CD4-positive, CD25-positive, alpha-beta regulatory T cell (primary cell): ENCODE data around the gene TOGARAM2. TPM values are rescaled to one million over a fixed set of nuclear protein-coding genes. Genes with fewer than 3 reads are reported as not detected.
A peak's percentile ranks its signal among the peaks of the same experiment; 100 is the strongest.

Experiments used
- ATAC-seq, 2 donors: fragments of 150-1000 bp; cut with Tn5 transposase; one replicate each; pipeline ENCODE4 v1.10.0; 2021; ENCODE audit warnings: low read depth in 2 of 2, moderate number of reproducible peaks in 2 of 2, moderate library complexity in 1 of 2
- DNase-seq, 3 donors: peaks; one replicate each; pipeline versions ENCODE4 v3.0.0 to v3.0.0-alpha.2; 2012 to 2022; ENCODE audit warnings: mixed read lengths in 1 of 3
- H3K27ac ChIP-seq: one replicate; pipeline ENCODE4 v1.7.0; 2013; ENCODE audit warnings: mild to moderate bottlenecking, low read length; ENCODE audit not compliant: insufficient read depth, poor library complexity, severe bottlenecking
- H3K27me3 ChIP-seq: one replicate; pipeline ENCODE4 v1.7.0; 2013; ENCODE audit warnings: low read length; ENCODE audit not compliant: control insufficient read depth, insufficient read depth
- H3K36me3 ChIP-seq: one replicate; pipeline ENCODE4 v1.7.0; 2013; ENCODE audit warnings: mild to moderate bottlenecking, low read length, moderate library complexity; ENCODE audit not compliant: control insufficient read depth, insufficient read depth
- H3K4me1 ChIP-seq: 2 replicates; pipeline ENCODE4 v1.7.0; 2013; ENCODE audit warnings: mild to moderate bottlenecking, low read length; ENCODE audit not compliant: insufficient read depth, control insufficient read depth, poor library complexity, severe bottlenecking
- H3K4me3 ChIP-seq: one replicate; pipeline ENCODE4 v1.7.0; 2013; ENCODE audit warnings: low read depth, mild to moderate bottlenecking, low read length, moderate library complexity
- H3K9me3 ChIP-seq, 2 experiments: 1 replicate in 1 of 2; 2 replicates in 1 of 2; pipeline ENCODE4 v1.7.0; 2013; ENCODE audit warnings: low read length in 2 of 2, mild to moderate bottlenecking in 1 of 2, moderate library complexity in 1 of 2; ENCODE audit not compliant: control insufficient read depth in 2 of 2
- H3K27ac Mint-ChIP-seq, 3 donors: one replicate each; pipeline ENCODE4 v1.8.0; 2020 to 2022; ENCODE audit warnings: mild to moderate bottlenecking in 3 of 3, mixed read lengths in 3 of 3, moderate library complexity in 2 of 3
- H3K27me3 Mint-ChIP-seq: one replicate; pipeline ENCODE4 v1.8.0; 2022; ENCODE audit warnings: mild to moderate bottlenecking, mixed read lengths
- H3K36me3 Mint-ChIP-seq: one replicate; pipeline ENCODE4 v1.8.0; 2020; ENCODE audit warnings: mixed read lengths
- H3K4me1 Mint-ChIP-seq, 4 donors: one replicate each; pipeline ENCODE4 v1.8.0; 2020 to 2022; ENCODE audit warnings: mixed read lengths in 4 of 4, mild to moderate bottlenecking in 1 of 4
- H3K4me3 Mint-ChIP-seq, 4 donors: one replicate each; pipeline ENCODE4 v1.8.0; 2020 to 2022; ENCODE audit warnings: mild to moderate bottlenecking in 4 of 4, mixed read lengths in 4 of 4, moderate library complexity in 3 of 4
- H3K9me3 Mint-ChIP-seq, 7 donors: one replicate each; pipeline ENCODE4 v1.8.0; 2020 to 2022; ENCODE audit warnings: mixed read lengths in 7 of 7, mild to moderate bottlenecking in 3 of 7, moderate library complexity in 2 of 7
- polyA plus RNA-seq, 4 donors: library from polyadenylated mRNA; unstranded; fragments of 300-500 nt; fragmentation: Illumina TruSeq; gene quantifications; one replicate each; pipeline ENCODE4 v1.2.3, GENCODE V29; 2021
- total RNA-seq: library from RNA; stranded (reverse); gene quantifications from one replicate; pipeline ENCODE4 v1.2.3, GENCODE V29; 2022

TOGARAM2 gene
- total and polyA plus RNA-seq, 5 donors from 2014 or later, result 1.5 to 9.3 (median 2.1) TPM; not detected in 1

DNA sequence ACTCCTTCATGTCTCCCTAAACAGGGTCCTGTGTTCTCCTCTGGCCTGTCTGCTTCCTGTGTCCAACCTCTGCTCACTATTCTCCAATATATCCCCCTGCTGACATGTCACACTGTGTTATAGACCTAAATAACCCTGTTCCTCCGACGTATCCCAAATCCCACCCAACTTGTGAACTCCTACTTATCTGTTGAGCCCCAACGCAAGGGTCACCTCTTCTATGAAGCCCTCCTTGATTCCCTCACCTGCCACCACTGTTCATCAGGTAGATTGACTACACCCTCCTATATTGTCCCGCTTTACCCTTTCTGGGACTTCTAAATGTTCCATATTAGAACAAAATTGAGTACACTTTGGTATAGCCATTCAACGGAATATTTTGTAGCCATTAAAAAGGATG is 51.1 kb downstream of the TOGARAM2 start:
- H3K27me3 ChIP-seq, result no peaks in the 10 kb centered on the region

GRCh38 chr2:29033172-29033571 is 52.1 kb downstream of the TOGARAM2 start:
- H3K27me3 Mint-ChIP-seq, result no peaks in the 10 kb centered on the region

More for the DNA sequence above, 51.1 kb downstream of the TOGARAM2 start:
- Histone ChIP-seq H3K9me3 (no peaks in the 10 kb centered on the region), H3K4me3 (no peak overlapping the region), H3K27ac (no peak overlapping the region), H3K4me1 (no peaks in the 10 kb centered on the region), H3K36me3 (no peaks in the 10 kb centered on the region)
- H3K27ac Mint-ChIP-seq, result no peak overlapping the region
- H3K27me3 Mint-ChIP-seq, result no peaks in the 10 kb centered on the region
- no peak for DNase-seq
- H3K9me3 Mint-ChIP-seq, result no peaks in the 10 kb centered on the region
- H3K4me1 Mint-ChIP-seq, result peaks cover 0 to 18% (median 5%) of the 10 kb centered on the region in 4 donors
- H3K36me3 Mint-ChIP-seq, result peaks cover 14% of the 10 kb centered on the region
- ATAC-seq, result no peak
- no peak overlapping the region for H3K4me3 Mint-ChIP-seq

DNA sequence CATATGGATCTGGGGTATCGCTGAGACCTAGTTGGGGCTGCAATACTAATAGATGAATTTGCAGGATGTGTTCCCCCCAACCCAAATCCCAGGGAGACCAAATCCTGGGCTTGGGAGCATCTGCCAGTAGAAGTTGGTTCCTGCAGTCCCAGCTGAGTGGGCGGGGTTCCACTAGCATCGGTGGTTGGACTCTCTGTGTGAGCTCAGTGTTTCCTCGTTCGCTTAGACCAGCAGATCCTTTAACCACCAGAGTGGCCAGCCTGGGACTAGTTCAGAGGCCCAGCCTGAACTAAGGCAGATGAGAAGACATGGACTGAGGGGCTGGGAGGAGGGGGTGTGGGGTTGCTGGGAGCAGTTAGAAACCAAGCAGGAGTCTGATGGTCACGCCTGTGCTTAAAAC is 52.6 kb downstream of the TOGARAM2 start:
- Mint-ChIP-seq H3K36me3 (peaks cover 14% of the 10 kb centered on the region), H3K4me3 (no peak overlapping the region), H3K4me1 (peaks cover 0 to 18% (median 5%) of the 10 kb centered on the region in 4 donors), H3K27ac (peak overlapping the region in 1 of 3 donors; percentile 55), H3K27me3 (no peaks in the 10 kb centered on the region), H3K9me3 (no peaks in the 10 kb centered on the region)
- ATAC-seq, result no peak
- DNase-seq, result no peak
- no peaks in the 10 kb centered on the region for H3K4me1 ChIP-seq
- no peaks in the 10 kb centered on the region for H3K36me3 ChIP-seq
- H3K27me3 ChIP-seq, result no peaks in the 10 kb centered on the region
- H3K9me3 ChIP-seq, result no peaks in the 10 kb centered on the region
- H3K4me3 ChIP-seq, result no peak overlapping the region
- no peak overlapping the region for H3K27ac ChIP-seq

More at GRCh38 chr2:29033172-29033571, 52.1 kb downstream of the TOGARAM2 start:
- Mint-ChIP-seq H3K9me3 (no peaks in the 10 kb centered on the region), H3K36me3 (peaks cover 14% of the 10 kb centered on the region), H3K4me1 (peaks cover 0 to 18% (median 5%) of the 10 kb centered on the region in 4 donors), H3K27ac (peak overlapping the region in 1 of 3 donors; percentile 59), H3K4me3 (no peak overlapping the region)
- Histone ChIP-seq H3K4me1 (no peaks in the 10 kb centered on the region), H3K27ac (no peak overlapping the region), H3K4me3 (no peak overlapping the region), H3K9me3 (no peaks in the 10 kb centered on the region), H3K36me3 (no peaks in the 10 kb centered on the region), H3K27me3 (no peaks in the 10 kb centered on the region)
- ATAC-seq, result no peak
- DNase-seq, result no peak

DNA sequence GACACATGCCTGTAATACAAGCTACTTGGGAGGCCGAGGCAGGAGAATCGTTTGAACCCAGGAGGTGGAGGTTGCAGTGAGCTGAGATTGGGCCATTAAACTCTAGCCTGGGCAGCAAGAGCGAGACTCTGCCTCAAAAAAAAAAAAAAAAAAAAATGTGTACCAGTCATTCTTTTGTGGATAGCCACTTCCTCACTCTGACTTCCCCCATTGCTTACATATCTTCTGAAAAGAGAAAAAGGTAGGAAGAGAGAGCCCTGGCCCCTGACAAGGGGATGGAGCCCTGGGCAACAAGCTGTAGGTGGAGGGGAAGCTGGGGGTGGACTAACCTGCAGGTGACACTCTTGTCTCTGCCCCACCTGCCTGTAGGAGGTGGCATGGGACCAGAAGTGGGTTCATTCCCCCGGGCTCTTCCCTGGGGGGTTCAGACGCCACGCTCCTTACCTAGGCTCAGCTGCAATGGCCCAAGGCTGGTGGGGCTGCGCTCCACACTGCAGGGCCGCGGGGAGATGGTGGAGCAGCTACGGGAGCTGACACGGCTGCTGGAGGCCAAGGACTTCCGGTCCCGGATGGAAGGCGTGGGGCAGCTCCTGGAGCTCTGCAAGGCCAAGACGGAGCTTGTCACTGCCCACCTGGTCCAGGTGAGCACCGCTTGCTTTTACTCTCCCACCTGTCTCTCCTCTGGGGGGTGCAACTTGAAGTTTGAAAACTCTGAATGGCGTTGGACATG is 54.1 kb downstream of the TOGARAM2 start:
- no peak overlapping the region for H3K4me3 Mint-ChIP-seq
- H3K9me3 Mint-ChIP-seq, result no peaks in the 10 kb centered on the region
- Histone ChIP-seq H3K9me3 (no peaks in the 10 kb centered on the region), H3K36me3 (no peaks in the 10 kb centered on the region), H3K27me3 (no peaks in the 10 kb centered on the region), H3K27ac (no peak overlapping the region), H3K4me3 (no peak overlapping the region), H3K4me1 (no peaks in the 10 kb centered on the region)
- H3K27ac Mint-ChIP-seq, result peak overlapping the region in 1 of 3 donors; percentile 72
- peaks cover 14% of the 10 kb centered on the region for H3K36me3 Mint-ChIP-seq
- no peaks in the 10 kb centered on the region for H3K27me3 Mint-ChIP-seq
- no peak for ATAC-seq
- DNase-seq, result no peak
- H3K4me1 Mint-ChIP-seq, result peaks cover 0 to 12% (median 5%) of the 10 kb centered on the region in 4 donors

DNA sequence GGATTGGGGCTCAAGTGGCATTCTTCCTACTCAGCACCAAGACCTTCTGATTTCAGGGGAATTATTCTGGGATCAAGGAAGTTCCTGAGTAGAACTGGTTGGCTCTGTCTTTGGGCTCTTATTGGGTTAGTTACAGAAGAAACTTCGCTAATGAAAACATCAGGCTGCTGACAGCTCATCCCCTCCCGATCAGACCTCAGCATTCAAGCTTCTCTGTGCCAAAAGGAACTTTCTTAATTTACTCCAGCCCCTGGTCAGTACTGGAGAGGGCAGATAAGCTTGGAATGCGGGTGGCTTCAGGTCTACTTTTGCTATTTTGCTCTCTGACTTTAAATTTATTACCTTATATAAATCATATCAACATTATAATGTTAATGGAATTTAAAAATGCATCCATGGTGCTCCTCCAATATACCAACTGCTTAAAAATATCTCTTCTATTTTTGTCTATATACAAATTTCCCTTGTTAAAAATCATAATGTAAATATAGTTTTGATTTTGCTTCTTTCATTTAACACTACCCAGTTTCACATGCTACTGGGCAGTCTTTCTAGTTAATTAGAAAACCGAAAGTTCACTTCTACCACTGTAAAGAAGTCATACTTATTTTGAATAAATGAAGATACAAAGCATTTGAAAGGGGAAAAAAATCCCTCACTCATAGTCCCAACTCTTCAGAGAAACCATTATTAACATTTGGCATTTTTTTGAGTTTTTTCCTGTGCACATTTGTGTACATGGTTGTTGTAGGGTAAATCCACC is 58.8 kb downstream of the TOGARAM2 start:
- no peak overlapping the region for H3K4me3 ChIP-seq
- H3K4me1 Mint-ChIP-seq, result peaks cover 0 to 4% (median 0%) of the 10 kb centered on the region in 4 donors
- peak overlapping the region in 1 of 3 donors; percentile 40 for H3K27ac Mint-ChIP-seq
- no peaks in the 10 kb centered on the region for H3K36me3 ChIP-seq
- no peaks in the 10 kb centered on the region for H3K27me3 ChIP-seq
- peaks cover 5% of the 10 kb centered on the region for H3K36me3 Mint-ChIP-seq
- DNase-seq (no peak), ATAC-seq (no peak)
- no peak overlapping the region for H3K27ac ChIP-seq
- H3K4me1 ChIP-seq, result no peaks in the 10 kb centered on the region
- no peaks in the 10 kb centered on the region for H3K27me3 Mint-ChIP-seq
- H3K4me3 Mint-ChIP-seq, result no peak overlapping the region
- H3K9me3 Mint-ChIP-seq, result no peaks in the 10 kb centered on the region
- no peaks in the 10 kb centered on the region for H3K9me3 ChIP-seq

DNA sequence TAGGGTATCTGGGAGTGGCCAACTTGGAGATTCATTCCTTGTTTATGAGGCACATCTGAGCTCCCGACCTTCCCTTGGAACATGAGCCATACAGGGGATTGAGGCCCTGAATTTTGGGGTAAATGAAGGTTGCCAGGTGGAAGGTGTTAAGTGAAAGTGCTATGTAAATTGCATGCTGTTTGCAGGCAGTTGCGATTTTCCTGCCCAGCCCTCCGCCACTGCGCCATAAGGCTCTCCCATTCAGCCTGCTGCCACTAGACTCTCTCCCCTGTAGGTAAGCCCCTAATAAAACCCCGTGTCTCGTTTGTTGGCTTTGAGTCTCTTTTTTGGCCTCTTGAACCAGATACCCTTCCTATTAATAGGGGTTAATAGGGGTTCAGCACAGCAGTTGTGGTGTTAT is 59.5 kb downstream of the TOGARAM2 start:
- H3K27me3 Mint-ChIP-seq, result no peaks in the 10 kb centered on the region
- H3K4me3 Mint-ChIP-seq, result no peak overlapping the region
- no peaks in the 10 kb centered on the region for H3K4me1 ChIP-seq
- H3K4me3 ChIP-seq, result no peak overlapping the region
- no peaks in the 10 kb centered on the region for H3K27me3 ChIP-seq
- no peaks in the 10 kb centered on the region for H3K9me3 ChIP-seq
- DNase-seq (no peak), ATAC-seq (no peak)
- H3K27ac Mint-ChIP-seq, result no peak overlapping the region
- peaks cover 5% of the 10 kb centered on the region for H3K36me3 Mint-ChIP-seq
- H3K36me3 ChIP-seq, result no peaks in the 10 kb centered on the region
- H3K27ac ChIP-seq, result no peak overlapping the region
- peaks cover 0 to 3% (median 0%) of the 10 kb centered on the region in 4 donors for H3K4me1 Mint-ChIP-seq
- H3K9me3 Mint-ChIP-seq, result no peaks in the 10 kb centered on the region

DNA sequence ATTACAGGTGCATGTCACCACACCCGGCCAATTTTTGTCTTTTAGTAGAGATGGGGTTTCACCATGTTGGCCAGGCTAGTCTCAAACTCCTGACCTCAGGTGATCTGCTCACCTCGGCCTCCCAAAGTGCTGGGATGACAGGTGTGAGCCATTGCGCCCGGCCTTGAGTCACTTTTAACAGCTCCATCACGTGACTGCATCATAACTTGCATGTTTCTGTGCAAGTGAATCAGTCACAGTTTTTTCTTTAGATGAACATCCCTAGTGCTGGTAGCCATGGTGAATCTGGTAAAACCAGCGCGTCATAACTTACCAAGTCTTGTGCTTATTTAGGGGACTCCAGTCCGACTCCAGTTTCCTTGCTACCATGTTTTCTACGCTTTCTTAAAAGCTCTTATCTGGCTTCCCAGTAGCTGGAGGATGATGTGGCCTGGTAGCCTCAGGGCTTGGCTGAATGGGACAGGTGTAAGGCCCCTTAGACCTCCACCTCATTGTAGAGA is 60.1 kb downstream of the TOGARAM2 start:
- H3K27me3 ChIP-seq, result no peaks in the 10 kb centered on the region
- Mint-ChIP-seq H3K4me3 (no peak overlapping the region), H3K36me3 (no peaks in the 10 kb centered on the region), H3K9me3 (no peaks in the 10 kb centered on the region), H3K27me3 (no peaks in the 10 kb centered on the region), H3K27ac (no peak overlapping the region), H3K4me1 (no peaks in the 10 kb centered on the region)
- DNase-seq, result no peak
- no peaks in the 10 kb centered on the region for H3K9me3 ChIP-seq
- H3K27ac ChIP-seq, result no peak overlapping the region
- ATAC-seq, result no peak
- no peaks in the 10 kb centered on the region for H3K36me3 ChIP-seq
- no peaks in the 10 kb centered on the region for H3K4me1 ChIP-seq
- H3K4me3 ChIP-seq, result no peak overlapping the region
